ENCODE measurements around the gene CNGB1.
A peak's percentile ranks its signal among the peaks of the same experiment; 100 is the strongest.

Gene CNGB1

GRCh38 chr16:57995721-57996405 lies 24.9 kb upstream of the CNGB1 start:
- Histone ChIP-seq H3K4me3 (ENCODE audit: low read depth, low read length) (no peak overlapping the region), H3K9me3 (ENCODE audit: severe bottlenecking) (no peaks in the 10 kb centered on the region), H3K36me3 (peaks cover 9% of the 10 kb centered on the region), H3K27me3 (ENCODE audit: insufficient read depth, low read depth, severe bottlenecking) (no peaks in the 10 kb centered on the region), H3K27ac (no peak overlapping the region)
- no peak for DNase-seq
- TF ChIP-seq CTCF (IDR thresholded peaks at IDR 0.05; ENCODE audit: low read depth, low read length), result no peak

GRCh38 chr16:57994778-57995177 lies 23.9 kb upstream of the CNGB1 start:
- peak overlapping the region; percentile 12; the same call in 1 of the 2 replicates for H3K27ac ChIP-seq
- H3K27me3 ChIP-seq (ENCODE audit: insufficient read depth, low read depth, severe bottlenecking), result no peaks in the 10 kb centered on the region
- peak; percentile 84 for TF ChIP-seq CTCF (IDR thresholded peaks at IDR 0.05; ENCODE audit: low read depth, low read length)

GRCh38 chr16:57994361-57994760 lies 23.4 kb upstream of the CNGB1 start:
- Histone ChIP-seq H3K27me3 (ENCODE audit: insufficient read depth, low read depth, severe bottlenecking) (no peaks in the 10 kb centered on the region), H3K27ac (peak overlapping the region; percentile 12; the same call in 1 of the 2 replicates), H3K9me3 (ENCODE audit: severe bottlenecking) (no peaks in the 10 kb centered on the region), H3K4me3 (ENCODE audit: low read depth, low read length) (no peak overlapping the region), H3K36me3 (peaks cover 9% of the 10 kb centered on the region)
- no peak for DNase-seq
- no peak for TF ChIP-seq CTCF (IDR thresholded peaks at IDR 0.05; ENCODE audit: low read depth, low read length)

More at GRCh38 chr16:57994778-57995177, 23.9 kb upstream of the CNGB1 start:
- Histone ChIP-seq H3K4me3 (ENCODE audit: low read depth, low read length) (no peak overlapping the region), H3K9me3 (ENCODE audit: severe bottlenecking) (no peaks in the 10 kb centered on the region), H3K36me3 (peaks cover 9% of the 10 kb centered on the region)
- peak; percentile 77 for DNase-seq

- no peak for TF ChIP-seq CTCF (IDR thresholded peaks at IDR 0.05; ENCODE audit: low read depth, low read length)
- Histone ChIP-seq H3K27ac (no peak overlapping the region), H3K9me3 (ENCODE audit: severe bottlenecking) (no peaks in the 10 kb centered on the region), H3K36me3 (peaks cover 9% of the 10 kb centered on the region), H3K4me3 (ENCODE audit: low read depth, low read length) (no peak overlapping the region), H3K27me3 (ENCODE audit: insufficient read depth, low read depth, severe bottlenecking) (no peaks in the 10 kb centered on the region)
- no peak for DNase-seq
Measured at GRCh38 chr16:57993897-57994296, 23.0 kb upstream of the CNGB1 start.

GRCh38 chr16:57993438-57993837 lies 22.5 kb upstream of the CNGB1 start:
- no peak for TF ChIP-seq CTCF (IDR thresholded peaks at IDR 0.05; ENCODE audit: low read depth, low read length)
- Histone ChIP-seq H3K27me3 (ENCODE audit: insufficient read depth, low read depth, severe bottlenecking) (no peaks in the 10 kb centered on the region), H3K9me3 (ENCODE audit: severe bottlenecking) (no peaks in the 10 kb centered on the region), H3K27ac (no peak overlapping the region), H3K36me3 (peaks cover 9% of the 10 kb centered on the region), H3K4me3 (ENCODE audit: low read depth, low read length) (no peak overlapping the region)
- no peak for DNase-seq

- no peak overlapping the region for H3K4me3 ChIP-seq (ENCODE audit: low read depth, low read length)
- TF ChIP-seq CTCF (IDR thresholded peaks at IDR 0.05; ENCODE audit: low read depth, low read length), result no peak
- DNase-seq, result no peak
- H3K36me3 ChIP-seq, result peaks cover 9% of the 10 kb centered on the region
- no peaks in the 10 kb centered on the region for H3K27me3 ChIP-seq (ENCODE audit: insufficient read depth, low read depth, severe bottlenecking)
- H3K27ac ChIP-seq, result no peak overlapping the region
- no peaks in the 10 kb centered on the region for H3K9me3 ChIP-seq (ENCODE audit: severe bottlenecking)
Measured at GRCh38 chr16:57992084-57992483, 21.2 kb upstream of the CNGB1 start.
